ENCODE results near the gene GFOD1.

DNA sequence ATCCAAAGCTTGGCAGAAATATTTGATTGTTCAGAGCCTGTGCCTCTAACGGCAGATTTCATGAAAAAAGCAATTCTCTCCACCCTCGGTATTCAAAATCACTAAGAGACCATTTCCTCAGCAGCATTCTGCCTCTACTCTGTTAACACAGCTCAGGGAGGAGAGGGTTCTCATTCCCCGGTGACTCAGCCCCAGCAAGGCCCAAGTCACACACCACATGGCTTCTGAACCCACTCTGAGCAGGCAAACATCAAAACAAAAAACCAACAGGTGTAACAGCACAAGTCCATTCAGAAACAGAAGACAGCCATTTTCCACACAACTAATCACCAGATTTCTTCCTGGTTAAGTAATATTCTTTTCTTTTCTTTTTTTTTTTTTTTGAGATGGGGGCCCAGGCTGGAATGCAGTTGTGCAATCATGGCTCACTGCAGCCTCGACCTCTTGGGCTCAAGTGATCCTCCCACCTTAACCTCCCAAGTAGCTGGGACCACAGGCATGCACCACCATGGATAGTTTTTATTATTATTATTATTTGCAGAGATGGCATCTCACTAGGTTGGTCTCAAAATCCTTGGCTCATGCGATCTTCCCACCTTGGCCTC lies 55.4 kb downstream of the GFOD1 start:
- TF ChIP-seq ZNF384 (IDR thresholded peaks at IDR 0.05) (no peak), SUZ12 (IDR thresholded peaks at IDR 0.05) (no peak), ARNT (IDR thresholded peaks at IDR 0.05) (no peak), FOXA1 (IDR thresholded peaks at IDR 0.05) (no peak), FOXK2 (IDR thresholded peaks at IDR 0.05) (no peak), SP1 (IDR thresholded peaks at IDR 0.05) (no peak), FOXM1 (IDR thresholded peaks at IDR 0.05; ENCODE audit: borderline replicate concordance) (no peak), ELF4 (IDR thresholded peaks at IDR 0.05) (no peak), L3MBTL2 (conservative IDR thresholded peaks at IDR 0.05) (no peak), TARDBP (IDR thresholded peaks at IDR 0.05) (no peak), PKNOX1 (IDR thresholded peaks at IDR 0.05) (no peak)
